Femur (tissue), 1 donor: ENCODE results near the gene FKBP6.
"Not testable (repeated sequence)": the region's sequence is repeated elsewhere in the genome, so short reads cannot be mapped to it uniquely, and the experiment has no call there.

Experiments
- DNase-seq: peaks from one replicate; pipeline ENCODE4 v3.0.0-alpha.2; 2017

Gene FKBP6

DNA sequence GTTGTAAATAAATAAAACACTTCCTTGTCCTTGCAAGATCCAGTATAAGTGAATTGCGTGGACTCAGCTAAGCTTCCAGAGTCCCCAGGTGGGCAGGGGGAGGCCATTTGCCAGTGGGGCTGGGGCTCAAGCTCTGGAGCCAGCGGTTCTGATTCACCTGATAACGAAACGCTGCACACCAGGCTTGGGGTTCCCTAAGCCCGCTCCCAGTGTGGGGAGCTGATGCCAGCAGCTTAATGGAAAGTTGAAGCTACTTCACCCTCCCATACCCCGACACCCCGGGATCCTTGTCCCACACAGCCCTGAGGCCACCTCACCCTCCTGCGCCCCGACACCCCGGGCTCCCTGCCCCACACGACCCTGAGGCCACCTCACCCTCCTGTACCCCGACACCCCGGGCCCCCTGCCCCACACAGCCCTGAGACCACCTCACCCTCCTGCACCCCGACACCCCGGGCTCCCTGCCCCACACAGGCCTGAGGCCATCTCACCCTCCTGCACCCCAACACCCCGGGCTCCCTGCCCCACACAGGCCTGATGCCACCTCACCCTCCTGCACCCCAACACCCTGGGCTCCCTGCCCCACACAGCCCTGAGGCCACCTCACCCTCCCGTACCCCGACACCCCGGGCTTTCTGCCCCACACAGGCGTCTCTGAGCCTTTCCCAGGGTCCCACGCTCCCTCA, 30.8 kb downstream of the FKBP6 start:
- no peak for DNase-seq

DNA sequence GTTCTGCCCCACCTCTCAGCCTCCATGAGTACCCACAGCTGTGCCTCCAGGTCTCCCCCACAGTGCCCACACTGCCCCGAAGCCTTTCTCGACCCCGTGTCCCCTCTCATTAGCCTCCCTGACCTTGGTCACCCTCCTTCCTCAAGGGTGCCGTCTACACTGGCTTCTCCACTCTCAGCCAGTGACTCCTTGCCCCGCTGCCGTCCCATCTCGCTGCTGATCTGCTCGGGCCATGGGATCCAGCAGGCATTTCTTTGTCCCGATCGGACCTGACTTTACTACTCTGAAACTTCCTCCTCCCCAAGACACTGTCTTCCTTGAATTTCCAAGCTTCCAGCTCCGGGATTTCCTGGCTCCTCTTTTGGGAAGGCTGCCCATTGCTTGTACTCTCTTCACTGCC, 31.3 kb downstream of the FKBP6 start:
- DNase-seq = no peak

DNA sequence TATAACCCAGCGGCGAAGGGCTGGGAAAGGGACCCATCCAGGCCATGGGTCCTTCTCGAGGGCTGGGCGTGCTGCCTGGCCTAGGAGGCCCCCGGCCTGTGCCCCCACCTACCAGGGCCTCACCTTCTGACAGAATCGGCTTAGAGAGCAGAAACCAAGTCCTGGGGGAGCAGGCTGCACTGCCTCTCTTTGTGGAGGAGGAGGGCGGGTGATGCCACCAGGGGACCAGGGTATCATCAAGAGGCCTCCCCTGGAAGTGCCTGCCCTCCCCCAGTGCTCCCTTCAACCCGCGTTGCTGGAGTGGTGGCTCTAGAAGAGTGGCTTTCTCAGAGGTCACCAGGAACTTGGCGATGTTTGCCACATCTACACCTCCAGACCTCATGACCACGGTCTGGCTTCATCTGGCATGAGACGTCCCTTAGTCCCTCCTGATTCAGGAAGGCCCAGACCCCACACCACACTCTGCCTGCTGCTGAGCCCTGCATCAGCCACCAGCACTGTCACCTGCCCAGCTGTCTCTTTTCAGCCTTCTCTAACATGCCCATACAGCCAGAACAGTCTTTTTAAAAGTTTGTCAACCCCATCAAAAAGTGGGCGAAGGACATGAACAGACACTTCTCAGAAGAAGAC, 31.9 kb downstream of the FKBP6 start:
- no peak for DNase-seq

DNA sequence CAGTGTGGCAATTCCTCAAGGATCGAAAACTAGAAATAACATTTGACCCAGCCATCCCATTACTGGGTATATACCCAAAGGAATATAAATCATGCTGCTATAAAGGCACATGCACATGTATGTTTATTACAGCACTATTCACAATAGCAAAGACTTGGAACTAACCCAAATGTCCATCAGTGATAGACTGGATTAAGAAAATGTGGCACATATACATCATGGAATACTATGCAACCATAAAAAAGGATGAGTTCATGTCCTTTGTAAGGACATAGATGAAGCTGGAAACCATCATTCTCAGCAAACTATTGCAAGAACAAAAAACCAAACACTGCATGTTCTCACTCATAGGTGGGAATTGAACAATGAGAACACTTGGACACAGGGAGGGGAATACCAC, 32.6 kb downstream of the FKBP6 start:
- DNase-seq = not testable (repeated sequence)

DNA sequence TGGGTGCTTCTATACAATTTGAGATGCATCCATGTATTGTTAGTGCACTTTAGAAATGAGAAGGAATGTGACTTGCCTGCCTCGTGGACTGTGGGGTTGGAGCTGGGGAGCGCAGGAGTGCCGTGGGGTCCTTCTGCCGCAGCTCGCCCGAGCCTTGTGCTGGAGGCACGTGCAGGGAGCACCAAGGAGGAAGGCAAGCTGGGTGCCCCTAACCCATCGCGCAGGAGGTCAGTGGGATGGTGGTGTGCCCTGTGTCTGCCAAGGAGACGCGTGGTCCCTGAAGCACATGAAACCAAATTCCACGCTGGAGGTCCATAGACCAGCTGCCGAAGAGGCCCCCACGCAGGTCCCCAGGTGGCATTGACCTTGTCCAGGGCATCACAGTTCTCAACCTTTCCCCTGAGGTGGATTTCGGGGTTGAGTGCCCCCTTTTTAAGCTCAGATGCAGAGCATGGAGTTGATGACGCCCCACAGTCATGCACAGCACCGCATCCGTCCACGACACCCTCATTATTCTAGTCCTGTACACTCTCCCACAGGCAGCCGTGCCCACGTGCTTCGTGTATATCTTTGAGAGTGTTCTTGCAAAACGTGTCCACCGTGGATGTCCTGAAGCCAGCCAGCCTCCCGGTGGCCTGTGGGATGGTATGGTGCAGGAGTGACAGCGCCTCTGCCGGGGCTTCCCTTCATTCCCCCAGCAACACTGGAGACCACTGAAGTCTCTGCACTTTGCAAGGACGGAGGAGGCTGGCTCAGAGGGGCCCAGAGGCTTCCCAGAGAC, 35.5 kb downstream of the FKBP6 start:
- DNase-seq = no peak

DNA sequence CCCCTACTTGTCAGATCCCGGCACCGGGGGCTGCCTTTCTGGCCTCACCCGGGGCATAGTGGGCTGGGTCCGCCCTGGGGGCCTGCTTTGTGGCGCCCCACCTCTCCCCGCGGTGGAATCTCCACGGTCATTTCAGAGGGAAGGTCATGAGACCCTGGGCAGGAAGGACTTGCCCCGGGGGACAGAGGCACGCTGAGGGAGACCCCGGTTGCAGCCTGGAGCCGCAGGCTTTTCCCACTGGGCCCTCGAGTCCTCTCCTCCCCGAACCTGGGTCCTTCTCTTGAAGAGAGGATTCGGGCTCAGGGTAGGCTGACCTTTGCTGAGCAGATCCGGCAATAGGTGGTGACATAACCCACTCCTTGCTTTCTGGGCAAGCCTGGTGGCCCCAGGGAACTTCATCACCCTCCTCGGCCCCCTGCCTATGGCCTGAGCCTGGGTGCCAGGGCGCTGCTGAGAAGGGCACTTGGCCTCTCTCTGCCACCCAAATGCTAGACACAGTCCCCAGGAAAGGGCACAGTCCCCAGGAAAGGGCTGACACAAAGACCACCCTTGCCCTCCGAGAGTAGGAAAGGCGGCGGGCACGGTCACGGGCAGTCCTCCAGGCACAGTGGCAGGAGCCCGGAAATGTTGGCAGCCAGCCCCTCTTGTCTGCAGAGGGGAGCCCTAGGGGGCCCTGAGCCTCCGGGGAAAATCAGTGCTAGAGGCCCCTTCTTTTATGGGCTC, 36.2 kb downstream of the FKBP6 start:
- DNase-seq = no peak

DNA sequence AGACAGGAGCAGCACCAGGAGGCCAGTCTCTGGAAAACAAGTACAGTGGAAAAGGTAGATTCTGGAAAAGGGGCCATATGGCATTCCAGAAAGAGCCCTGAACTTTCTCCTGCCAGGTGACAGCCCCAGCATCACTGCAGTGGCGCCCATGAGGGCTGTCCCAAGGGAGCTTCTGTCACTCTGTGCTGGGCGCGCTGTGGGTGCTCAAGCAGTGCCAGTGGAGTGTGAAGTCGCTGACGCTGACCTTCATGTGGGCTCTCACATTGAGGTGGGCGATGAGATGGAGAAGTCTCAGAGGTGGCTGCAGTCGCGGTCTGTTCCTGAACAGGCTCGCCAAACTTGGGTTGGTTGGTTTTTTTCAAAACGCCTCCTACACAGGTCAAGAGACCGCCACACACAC, 38.2 kb downstream of the FKBP6 start:
- DNase-seq = no peak

DNA sequence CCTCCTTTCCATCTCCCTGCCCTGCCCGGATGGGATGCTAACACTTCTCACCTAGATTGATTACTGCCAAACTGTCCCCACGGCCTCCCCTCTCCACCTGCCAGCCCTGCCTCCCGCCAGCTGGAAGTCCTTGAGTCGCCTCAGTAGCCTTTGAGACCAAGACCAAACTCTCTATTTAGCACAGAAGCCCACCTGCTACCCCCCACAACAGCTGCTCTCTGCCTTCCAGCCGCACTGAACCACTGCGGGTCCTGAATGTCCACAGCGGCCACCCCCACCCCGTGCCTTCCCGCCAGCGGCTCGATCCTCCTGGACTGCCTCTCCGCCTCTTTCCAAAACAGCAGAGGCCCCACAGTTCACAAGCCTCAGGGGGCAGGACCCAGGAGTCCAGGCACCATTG, 39.0 kb downstream of the FKBP6 start:
- no peak for DNase-seq

DNA sequence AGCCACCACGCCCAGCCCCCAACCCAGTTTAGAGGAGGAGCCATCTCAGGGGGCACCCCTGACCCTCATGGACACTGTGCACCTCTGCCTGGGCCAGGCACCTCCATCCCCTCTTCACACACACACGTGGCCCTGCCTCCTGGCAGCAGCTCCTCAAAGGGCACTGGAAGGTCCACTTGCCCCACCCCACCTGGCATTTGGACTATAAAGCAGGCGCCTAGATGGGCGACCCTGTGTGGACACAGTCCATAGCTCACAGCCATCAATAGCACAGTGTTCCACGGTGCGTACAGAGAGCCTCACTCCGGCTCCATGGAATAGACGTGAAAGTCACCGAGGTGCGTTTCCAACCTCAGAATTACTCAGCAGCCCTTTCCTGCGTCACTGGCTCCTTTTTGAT, 41.0 kb downstream of the FKBP6 start:
- DNase-seq = no peak

DNA sequence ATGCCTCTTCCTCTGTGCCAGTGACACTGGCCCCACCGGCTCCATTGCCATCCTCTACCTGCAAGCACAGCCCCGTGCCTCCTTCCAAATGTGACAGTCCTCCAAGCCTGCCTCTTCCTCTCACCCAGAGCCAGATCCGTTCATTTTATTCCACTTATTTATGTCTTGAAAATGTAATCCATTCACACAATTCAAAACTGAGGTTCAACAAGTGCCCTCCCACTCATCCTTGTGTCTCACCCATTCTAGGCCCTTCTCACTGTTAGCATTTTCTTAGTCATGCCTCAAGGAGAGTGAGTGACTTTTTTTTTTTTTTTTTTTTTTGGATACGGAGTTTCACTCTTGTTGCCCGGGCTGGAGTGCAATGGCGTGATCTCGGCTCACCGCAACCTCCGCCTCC, 41.7 kb downstream of the FKBP6 start:
- DNase-seq = no peak

DNA sequence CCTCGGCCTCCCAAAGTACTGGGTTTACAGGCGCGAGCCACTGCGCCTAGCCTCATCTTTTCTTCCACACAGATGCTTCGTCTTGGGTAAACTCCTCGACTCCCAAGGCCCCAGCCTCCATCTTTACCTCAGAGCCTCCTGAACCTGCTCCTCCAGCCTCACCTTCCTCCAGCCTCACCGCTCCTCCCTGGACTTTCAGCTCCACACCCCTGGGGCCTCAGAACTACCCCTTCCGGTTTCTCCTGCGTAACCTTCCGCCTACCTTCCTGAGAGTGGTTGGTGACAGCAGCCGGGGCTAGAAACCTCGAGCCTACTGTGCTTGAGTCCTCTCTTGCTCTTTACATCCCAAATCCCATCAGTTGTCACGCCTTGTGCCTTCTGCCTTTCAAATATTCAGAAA, 45.8 kb downstream of the FKBP6 start:
- DNase-seq = no peak

DNA sequence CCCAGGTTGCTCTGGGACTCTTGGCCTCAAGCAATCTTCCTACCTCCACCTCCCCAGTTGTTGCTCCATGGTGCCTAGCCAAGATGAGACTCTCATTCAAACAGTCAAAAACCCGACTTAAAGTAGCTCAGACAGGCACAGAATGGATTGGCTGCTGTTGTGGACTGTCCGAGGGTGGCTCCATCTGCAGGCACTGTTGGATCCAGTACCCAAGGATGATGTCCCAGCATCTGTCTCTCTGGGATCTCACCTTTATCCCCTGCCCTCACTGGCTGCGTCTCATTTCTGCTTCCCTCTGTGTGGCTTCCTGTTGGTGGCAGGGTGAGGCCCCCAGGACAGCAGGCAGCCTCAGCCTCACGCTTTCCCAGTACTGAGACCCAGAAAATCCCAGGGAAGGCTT, 48.3 kb downstream of the FKBP6 start:
- not testable (repeated sequence) for DNase-seq

DNA sequence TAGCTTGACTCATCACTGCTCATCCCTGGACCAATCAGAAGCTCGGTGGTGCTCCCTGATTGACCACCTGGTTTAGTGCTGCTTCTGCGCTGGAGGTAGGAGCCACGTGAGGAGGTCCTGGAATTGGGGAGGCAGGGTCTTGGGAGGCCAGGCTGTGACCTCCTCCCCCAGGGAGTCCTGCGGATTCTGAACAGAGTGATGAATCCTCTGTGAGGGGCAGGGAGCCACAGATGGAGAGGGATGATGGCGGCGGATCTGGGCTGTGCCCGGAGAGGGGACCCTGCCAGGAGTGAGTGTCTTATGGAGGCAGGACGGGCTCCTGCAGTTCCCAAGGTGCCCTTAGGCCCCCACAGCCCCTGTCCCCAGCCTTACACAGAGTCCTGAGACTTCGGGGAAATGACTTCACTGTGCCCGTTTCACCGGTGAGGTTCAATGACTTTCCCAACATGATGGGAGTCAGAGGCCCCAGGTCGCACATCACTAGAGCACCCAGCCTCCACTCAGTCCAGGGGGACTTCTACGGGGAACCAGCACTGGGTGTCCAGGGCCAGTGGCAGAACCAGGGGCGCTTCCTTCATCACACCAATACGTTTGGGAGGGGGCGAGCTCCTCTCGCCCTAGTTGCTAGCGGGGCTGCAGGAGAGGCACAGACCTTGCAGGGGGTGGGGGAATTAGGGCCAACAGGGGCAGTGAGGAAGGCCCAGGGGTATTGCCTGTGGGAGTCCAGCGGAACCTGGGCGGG, 48.9 kb downstream of the FKBP6 start:
- no peak for DNase-seq

DNA sequence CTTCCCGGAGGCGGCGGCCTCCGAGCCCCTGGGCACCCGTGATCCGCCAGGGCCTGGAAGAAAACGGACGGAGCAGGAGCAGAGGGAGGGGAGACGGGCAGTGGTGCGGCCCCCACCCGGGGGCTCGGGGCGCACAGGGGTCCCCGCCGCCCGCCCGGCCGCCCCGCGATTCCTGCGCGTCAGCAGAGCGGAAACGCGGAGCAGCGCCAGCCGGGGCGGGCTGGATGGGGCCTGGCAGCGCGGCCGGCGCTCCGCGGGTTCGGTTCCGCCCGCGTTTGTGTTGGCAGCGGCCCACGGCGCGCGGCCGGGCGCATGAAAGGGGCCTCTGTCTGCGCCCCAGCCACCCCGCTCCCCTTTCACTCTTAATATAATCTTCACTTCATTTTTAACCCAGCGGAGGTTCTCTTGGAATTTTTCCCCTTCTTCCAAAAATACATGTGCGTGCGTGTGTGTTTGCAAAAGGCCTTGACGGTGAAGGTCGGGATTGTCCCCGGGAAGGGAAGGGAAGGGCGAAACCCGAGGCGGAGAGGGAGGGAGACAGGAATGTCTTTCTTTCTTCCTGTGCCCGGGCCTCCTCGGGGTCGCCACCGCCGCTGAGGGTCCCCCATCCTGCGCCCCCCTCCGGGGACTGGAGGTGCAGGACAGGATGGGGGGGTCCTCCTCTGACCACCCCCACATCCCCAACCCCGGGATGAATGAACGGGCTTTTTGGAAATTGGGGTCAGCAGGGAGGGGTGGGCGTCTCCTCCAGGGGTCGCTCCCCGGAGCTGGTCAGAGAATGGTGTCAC, 49.6 kb downstream of the FKBP6 start:
- peak; percentile 38 for DNase-seq

DNA sequence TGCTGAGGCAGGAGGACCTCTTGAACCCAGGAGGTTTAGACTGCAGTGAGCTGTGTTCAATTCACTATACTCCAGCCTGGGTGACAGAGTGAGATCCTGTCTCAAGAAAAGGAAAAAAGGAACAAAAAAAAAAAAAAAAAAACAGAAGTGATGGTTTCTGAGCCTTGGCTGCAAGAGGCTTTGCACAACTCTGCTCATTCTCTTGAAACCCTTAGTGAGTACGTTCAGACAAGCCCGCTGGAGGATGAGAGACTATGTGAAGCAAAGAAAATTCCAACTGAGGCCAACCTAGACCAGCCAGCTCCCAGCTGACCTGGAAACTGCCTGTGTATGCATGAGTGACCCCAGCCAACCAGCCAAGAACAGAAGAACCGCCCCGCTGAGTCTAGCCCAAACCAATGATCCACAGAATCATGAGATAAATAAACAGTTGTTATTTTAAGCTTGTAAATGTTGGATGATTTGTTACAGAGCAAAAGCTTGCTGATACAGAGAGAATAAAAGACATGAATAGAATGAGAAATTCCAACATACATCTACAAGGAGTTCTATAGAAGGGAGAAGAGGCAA, 55.1 kb downstream of the FKBP6 start:
- no peak for DNase-seq

DNA sequence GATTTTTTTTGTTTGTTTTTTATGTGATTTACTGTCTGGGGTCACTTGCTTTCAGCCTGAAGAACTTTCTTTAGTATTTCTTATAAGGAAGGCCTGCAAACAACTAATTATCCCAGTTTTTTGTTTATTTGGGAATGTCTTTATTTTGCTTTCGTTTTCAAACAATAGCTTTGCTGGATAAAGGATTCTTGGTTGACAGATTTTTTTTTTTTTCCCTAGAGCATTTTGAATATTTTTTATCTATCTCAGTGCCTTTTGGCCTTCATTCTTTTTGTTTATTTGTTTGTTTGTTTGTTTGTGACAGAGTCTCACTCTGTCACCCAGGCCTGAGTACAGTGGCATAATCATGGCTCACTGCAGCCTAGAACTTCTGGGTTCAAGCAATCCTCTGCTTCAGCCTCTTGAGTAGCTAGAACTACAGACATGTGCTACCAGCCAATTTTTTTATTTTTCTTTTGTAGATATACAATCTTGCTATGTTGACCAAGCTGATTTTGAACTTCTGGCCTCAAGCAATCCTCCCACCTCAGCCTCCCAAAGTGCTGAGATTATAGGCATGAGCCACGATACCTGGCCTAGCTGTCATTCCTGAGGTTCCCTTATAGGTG, 59.4 kb downstream of the FKBP6 start:
- DNase-seq = no peak

DNA sequence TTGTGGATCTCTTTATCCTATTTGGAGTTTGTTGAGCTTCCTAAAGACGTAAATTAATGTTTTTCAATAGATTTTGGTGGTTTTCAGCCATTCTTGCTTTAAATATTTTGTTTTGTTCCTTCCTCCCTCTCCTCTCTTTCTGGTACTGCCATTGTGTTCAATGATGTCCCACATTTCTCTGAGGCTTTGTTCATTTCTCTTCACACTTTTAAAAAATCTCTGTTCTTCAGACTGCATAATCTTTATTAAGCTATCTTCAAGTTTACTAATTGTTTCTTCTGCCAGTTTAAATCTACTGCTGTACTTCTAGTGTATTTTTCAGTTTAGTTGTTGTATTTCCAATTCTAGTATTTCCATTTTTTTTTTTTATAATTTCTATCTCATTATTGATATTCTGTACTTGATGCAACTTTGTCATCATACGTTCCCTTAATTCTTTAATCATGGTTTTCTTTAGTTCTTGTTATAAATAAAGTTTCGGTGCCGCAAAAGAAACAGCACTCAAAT, 60.0 kb downstream of the FKBP6 start:
- no peak for DNase-seq

DNA sequence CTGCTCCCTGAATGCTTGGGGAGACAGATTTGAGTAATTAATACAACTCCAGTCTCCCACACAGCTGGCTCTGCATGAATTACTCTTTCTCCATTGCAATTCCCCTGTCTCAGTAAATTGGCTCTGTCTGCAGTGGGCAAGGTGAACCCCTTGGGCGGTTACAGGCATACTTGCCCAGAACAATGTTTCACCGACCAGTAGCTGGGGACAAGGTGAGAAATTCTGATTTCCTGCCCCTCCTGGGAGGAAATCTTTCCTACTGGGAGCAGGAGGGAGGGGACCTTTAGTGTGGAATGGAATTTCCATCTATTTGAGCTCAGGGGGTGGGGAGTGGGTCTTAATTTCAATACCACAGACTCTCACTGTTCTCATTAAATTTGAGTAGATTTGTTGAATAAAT, 63.4 kb downstream of the FKBP6 start:
- DNase-seq = no peak

DNA sequence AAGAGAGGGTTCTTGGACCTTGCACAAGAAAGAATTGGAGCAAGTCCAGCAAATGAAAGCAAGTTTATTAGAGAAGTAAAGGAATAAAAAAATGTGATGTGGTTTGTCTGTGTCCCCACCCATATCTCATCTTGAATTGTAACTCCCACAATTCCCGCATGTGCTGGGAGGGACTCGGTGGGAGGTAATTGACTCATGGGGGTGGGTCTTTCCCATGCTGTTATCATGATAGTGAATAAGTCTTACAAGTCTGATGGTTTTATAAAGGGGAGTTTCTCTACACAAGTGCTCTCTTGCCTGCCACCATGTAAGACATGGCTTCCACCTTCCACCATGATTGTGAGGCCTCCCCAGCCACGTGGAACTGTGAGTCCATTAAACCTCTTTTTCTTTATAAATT, 66.5 kb downstream of the FKBP6 start:
- DNase-seq = no peak

DNA sequence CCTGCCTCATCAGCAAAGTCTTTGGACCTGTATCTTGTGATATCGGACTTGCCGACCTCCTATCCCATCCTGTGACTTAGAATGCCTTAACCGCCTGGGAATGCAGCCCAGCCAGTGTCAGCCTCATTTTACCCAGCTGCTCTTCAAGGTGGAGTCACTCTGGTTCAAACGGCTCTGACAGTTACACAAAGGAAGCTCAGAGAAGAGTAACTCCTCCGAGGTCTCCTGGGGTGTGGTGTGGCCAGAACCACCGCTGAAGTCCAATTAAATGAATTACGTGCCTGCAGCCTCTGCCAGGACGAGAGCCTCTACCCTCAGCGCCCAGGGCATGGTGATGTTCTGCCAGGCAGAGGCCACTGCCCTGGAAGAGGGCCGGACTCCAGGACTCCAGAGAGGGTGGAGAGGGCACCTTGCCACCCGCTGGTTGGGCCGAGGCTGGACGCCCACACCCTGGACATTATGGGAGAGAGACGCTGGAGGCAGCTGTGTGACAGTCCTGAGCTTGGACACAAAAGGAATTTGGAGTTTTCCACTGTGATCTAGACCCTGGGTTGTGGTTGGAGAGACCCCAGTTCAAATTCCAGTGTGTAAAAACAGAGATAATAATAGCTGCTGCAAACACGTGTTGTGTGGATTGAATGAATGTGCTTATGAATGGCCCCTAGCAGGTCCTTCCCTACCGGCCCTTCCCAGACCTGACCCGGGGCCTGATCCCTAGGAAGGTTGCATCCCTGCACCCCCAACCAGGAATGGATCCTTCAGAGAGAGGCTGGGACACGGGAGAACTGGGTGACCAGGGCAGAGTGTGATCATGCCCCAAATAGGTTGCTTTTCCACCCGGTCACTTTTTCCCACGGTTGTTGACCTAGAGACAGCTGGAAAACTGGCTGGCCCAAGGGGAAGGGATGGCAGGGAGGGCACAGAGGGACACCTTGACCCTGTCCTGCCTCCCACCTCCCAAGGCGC, 67.9 kb downstream of the FKBP6 start:
- DNase-seq = peak; percentile 37
